Measurements from ENCODE around the gene PER1. TPM values are rescaled to one million over a fixed set of nuclear protein-coding genes. Genes with fewer than 3 reads are reported as not detected.

The PER1 gene
- total and polyA plus RNA-seq, 2 of the 8 experiments (the other 6 are each of a cell fraction or from before 2014, with no cell fraction given): 9.6 to 38.0 TPM

GRCh38 chr17:8138672-8139371 lies 13.4 kb downstream of the PER1 start (continued):
- TF ChIP-seq CHD7 (IDR thresholded peaks at IDR 0.05; ENCODE audit: insufficient replicate concordance, low read length) (no peak), CHD1 (IDR thresholded peaks at IDR 0.05; ENCODE audit: low read depth, low read length) (no peak), POU5F1 (IDR thresholded peaks at IDR 0.05; ENCODE audit: low read depth, low read length) (0 out of 2 replicates have a peak, but pooled peaks have one; percentile 7), CBX5 (IDR thresholded peaks at IDR 0.05; ENCODE audit: low read depth, low read length) (no peak), TAF7 (optimal IDR thresholded peaks at IDR 0.05; ENCODE audit: borderline replicate concordance, low read depth, low read length) (peak; percentile 94), CEBPB (IDR thresholded peaks at IDR 0.05; ENCODE audit: low read depth, low read length) (no peak), EGR1 (IDR thresholded peaks at IDR 0.05; ENCODE audit: borderline replicate concordance, low read depth, low read length) (no peak), NANOG (IDR thresholded peaks at IDR 0.05; ENCODE audit: insufficient read depth, low read depth, low read length, poor library complexity, severe bottlenecking) (peak; percentile 35), CTBP2 (IDR thresholded peaks at IDR 0.05; ENCODE audit: borderline replicate concordance, insufficient read depth, insufficient read length, low read length) (no peak), ASH2L (IDR thresholded peaks at IDR 0.05; ENCODE audit: low read length) (peak; percentile 100), SRF (IDR thresholded peaks at IDR 0.05; ENCODE audit: low read depth, low read length) (peak; percentile 24; the same call in 1 of the 2 replicates)

Measured in H1 (cell line).